Endothelial cell of umbilical vein (primary cell): Measurements from ENCODE around the gene DRC1. TPM values are rescaled to one million over a fixed set of nuclear protein-coding genes. Genes with fewer than 3 reads are reported as not detected.

Source experiments
- Bru-seq: library from RNA; stranded (reverse); fragments of 400-500 nt; gene quantifications from one replicate; lab custom pipeline; 2021; lab: Mats Ljungman, UMichigan
- BruChase-seq, 2 experiments: library from RNA; stranded (reverse); fragments of 400-500 nt; gene quantifications; one replicate each; lab custom pipeline; 2021; lab: Mats Ljungman, UMichigan
- BruUV-seq: library from RNA; stranded (reverse); fragments of 400-500 nt; replicated peaks from 2 replicates; lab custom pipeline; 2021; lab: Mats Ljungman, UMichigan
- CTCF ChIA-PET: fragments of 300-600, 350-600 bp; sonication (Branson Sonifier 250); formaldehyde crosslinking; loops from one replicate; lab custom pipeline; 2021; ENCODE audit warnings: antibody characterized with exemption, inconsistent platforms; lab: Charles Lee
- POLR2A ChIA-PET: fragments of 300-600, 350-600 bp; sonication (Branson Sonifier 250); formaldehyde crosslinking; loops from one replicate; lab custom pipeline; 2021; ENCODE audit warnings: antibody characterized with exemption, inconsistent platforms; lab: Charles Lee
- DNase-seq: peaks from one replicate; pipeline ENCODE4 v3.0.0-alpha.2; 2011; ENCODE audit warnings: low read depth, low spot score
- FAIRE-seq: peaks from 2 replicates; lab custom pipeline; 2011; peaks lifted over from hg19 to GRCh38; lab: Jason Lieb, UNC
- H2AFZ ChIP-seq: 2 replicates; pipeline ENCODE4 v1.6.0; 2012; ENCODE audit warnings: low read depth, low read length, control low read depth, inconsistent platforms
- H3K27ac ChIP-seq: 2 replicates; pipeline ENCODE4 v1.5.1; 2011; ENCODE audit warnings: low read depth, mild to moderate bottlenecking, control low read depth, low read length, moderate library complexity; ENCODE audit not compliant: insufficient read depth
- H3K27me3 ChIP-seq, 2 experiments: 2 replicates each; pipeline versions ENCODE4 v1.6.0 to v1.6.1; 2011; ENCODE audit warnings: low read length in 2 of 2, mixed read lengths in 1 of 2; ENCODE audit not compliant: control insufficient read depth in 2 of 2, insufficient read depth in 2 of 2
- H3K36me3 ChIP-seq, 2 experiments: 2 replicates in 1 of 2; 3 replicates in 1 of 2; pipeline ENCODE4 v1.5.1; 2011; ENCODE audit warnings: low read length in 2 of 2, mild to moderate bottlenecking in 1 of 2, moderate library complexity in 1 of 2; ENCODE audit not compliant: control insufficient read depth in 2 of 2, insufficient read depth in 2 of 2; ENCODE audit errors: extremely low read depth in 1 of 2
- H3K4me1 ChIP-seq: 3 replicates; pipeline ENCODE4 v1.5.1; 2011; ENCODE audit warnings: mild to moderate bottlenecking, low read length; ENCODE audit not compliant: control insufficient read depth, insufficient read depth; ENCODE audit errors: extremely low read depth
- H3K4me2 ChIP-seq: 2 replicates; pipeline ENCODE4 v1.6.1; 2011; ENCODE audit warnings: low read length, control low read depth, mixed read lengths; ENCODE audit not compliant: insufficient read depth
- H3K4me3 ChIP-seq, 3 experiments: fragments of 200-600 bp in 1 of 3; sonication (generic), shearing (Covaris generic) in 1 of 3; replicated peaks in 1 of 3; 2 replicates each; pipeline ENCODE4 v1.5.1; 2011 to 2016; ENCODE audit warnings: control low read depth in 3 of 3, low read length in 3 of 3, mild to moderate bottlenecking in 2 of 3, inconsistent platforms in 1 of 3, low read depth in 1 of 3, moderate library complexity in 1 of 3; ENCODE audit not compliant: insufficient read depth in 1 of 3
- H3K79me2 ChIP-seq: 2 replicates; pipeline ENCODE4 v1.6.0; 2012; ENCODE audit warnings: low read length, inconsistent platforms; ENCODE audit not compliant: control insufficient read depth, insufficient read depth
- H3K9ac ChIP-seq: replicated peaks from 2 replicates; pipeline ENCODE3; 2011; ENCODE audit warnings: low read length, control low read depth; ENCODE audit not compliant: insufficient read depth; ENCODE audit errors: extremely low read depth
- H3K9me1 ChIP-seq: replicated peaks from 3 replicates; pipeline ENCODE4 v1.6.0; 2011; ENCODE audit warnings: mild to moderate bottlenecking, low read length; ENCODE audit not compliant: control insufficient read depth, insufficient read depth; ENCODE audit errors: extremely low read depth
- H3K9me3 ChIP-seq: replicated peaks from 2 replicates; pipeline ENCODE4 v1.5.1; 2012; ENCODE audit warnings: low read length, inconsistent platforms; ENCODE audit not compliant: control insufficient read depth, insufficient read depth
- H4K20me1 ChIP-seq: replicated peaks from 2 replicates; pipeline ENCODE3; 2011; ENCODE audit warnings: mild to moderate bottlenecking, low read length; ENCODE audit not compliant: control insufficient read depth, insufficient read depth; ENCODE audit errors: extremely low read depth
- CTCF ChIP-seq, 2 donors: IDR thresholded peaks; 1 replicate in 1 of 2; 2 replicates in 1 of 2; pipeline ENCODE4 v1.5.1; 2011; ENCODE audit warnings: low read length in 2 of 2, mild to moderate bottlenecking in 2 of 2, moderate library complexity in 2 of 2, control low read depth in 1 of 2, inconsistent platforms in 1 of 2, low read depth in 1 of 2; ENCODE audit not compliant: insufficient read depth in 1 of 2; ENCODE audit errors: extremely low read depth in 1 of 2
- EZH2 ChIP-seq: IDR thresholded peaks from 2 replicates; pipeline ENCODE4 v1.6.1; 2012; ENCODE audit warnings: borderline replicate concordance, low read depth, mild to moderate bottlenecking, moderate library complexity, low read length, inconsistent platforms; ENCODE audit not compliant: severe bottlenecking
- FOS ChIP-seq: IDR thresholded peaks from 2 replicates; pipeline ENCODE4 v1.6.1; 2011; ENCODE audit warnings: mild to moderate bottlenecking, low read length, moderate library complexity, borderline replicate concordance; ENCODE audit not compliant: insufficient read depth
- GATA2 ChIP-seq: IDR thresholded peaks from 2 replicates; pipeline ENCODE4 v1.7.0; 2011; ENCODE audit warnings: low read depth, mild to moderate bottlenecking, moderate library complexity, mixed read lengths, low read length; ENCODE audit not compliant: insufficient read length, insufficient read depth
- MAX ChIP-seq: IDR thresholded peaks from 2 replicates; pipeline ENCODE4 v1.6.1; 2011; ENCODE audit not compliant: insufficient read depth, insufficient read length
- POLR2AphosphoS5 ChIP-seq: IDR thresholded peaks from 2 replicates; pipeline ENCODE4 v1.6.1; 2012; ENCODE audit warnings: low read depth, mild to moderate bottlenecking, control low read depth, low read length, moderate library complexity; ENCODE audit not compliant: insufficient read depth
- dilution Hi-C: fragments of 300-500 bp; cut with MboI; formaldehyde crosslinking; loops from one replicate; pipeline ENCODE4 v1.15.0; 2019; ENCODE audit warnings: low sequenced_read_pairs; ENCODE audit not compliant: extremely low pct_ligation_motif_present
- intact Hi-C: fragments of 100-400 bp; cut with micrococcal nuclease; formaldehyde crosslinking; loops from one replicate; pipeline ENCODE4 v1.10.0; 2022
- long read RNA-seq: library from polyadenylated mRNA; stranded (forward); transcript quantifications from one replicate; pipeline ENCODE4 v2.0.0, GENCODE V29; 2021
- polyA minus RNA-seq, 3 experiments: library from RNA; depleted of rRNA, polyadenylated mRNA; stranded (reverse); fragments of >200 nt; gene quantifications; 1 replicate in 1 of 3; 2 replicates in 2 of 3; pipeline ENCODE4 v1.2.3, GENCODE V29; 2011
- polyA plus RNA-seq, 4 experiments: library from polyadenylated mRNA; depleted of rRNA in 3 of 4; stranded (reverse) in 3 of 4; unstranded in 1 of 4; fragments of >200 nt; gene quantifications; 2 replicates each; pipeline versions ENCODE4 v1.2.1 to v1.2.3, GENCODE V29; 2011 to 2012; ENCODE audit warnings: missing spikeins in 1 of 4
- total RNA-seq: library from RNA; stranded (reverse); gene quantifications from 2 replicates; pipeline ENCODE4 v1.2.3, GENCODE V29; 2021

Gene DRC1
- 0.21 and 0.44 TPM in 2 replicates for total RNA-seq
- polyA plus RNA-seq, result not detected in 2 replicates
- not detected in 2 replicates for polyA plus RNA-seq (2011; cell fraction: cytosol; rRNA removed)
- polyA plus RNA-seq (2011; cell fraction: nucleus; rRNA removed), result not detected in 2 replicates
- not detected in 2 replicates for polyA plus RNA-seq (2012)
- polyA minus RNA-seq, result not detected in 2 replicates
- polyA minus RNA-seq (2011; cell fraction: cytosol; rRNA and poly(A)+ RNA removed), result not detected
- not detected in 2 replicates for polyA minus RNA-seq (2011; cell fraction: nucleus; rRNA and poly(A)+ RNA removed)
- Bru-seq, nascent RNA, result percentile 15 among the genes with signal in this experiment
- BruChase-seq, experiment 1, labeled RNA remaining after a 6-hour chase, result percentile 20 among the genes with signal in this experiment
- percentile 24 among the genes with signal in this experiment for BruChase-seq, experiment 2, labeled RNA remaining after a 2-hour chase
- long read RNA-seq, result 0 reads

- peak; percentile 67 for DNase-seq
- Histone ChIP-seq H3K9me3 (no peaks in the 10 kb centered on the region), H3K4me2 (peak within 1 kb of the TSS; percentile 50), H4K20me1 (no peaks in the 10 kb centered on the region), H3K27ac (no peak within 1 kb of the TSS), H2AFZ (peak within 1 kb of the TSS; percentile 56), H3K79me2 (no peaks in the 10 kb centered on the region), H3K4me1 (peaks cover 2% of the 10 kb centered on the region), H3K36me3 (no peaks in the 10 kb centered on the region), H3K9ac (peak within 1 kb of the TSS; percentile 1), H3K27me3 (no peaks in the 10 kb centered on the region), H3K9me1 (no peaks in the 10 kb centered on the region), H3K4me3 (peak within 1 kb of the TSS in 1 of 3 experiments; percentile 28)
- TF ChIP-seq GATA2 (no peak), FOS (no peak), CTCF (IDR thresholded peaks at IDR 0.05; ENCODE audit: extremely low read depth in 1 of 2, insufficient read depth in 1 of 2, low read depth in 1 of 2, low read length in 2 of 2) (no peak), EZH2 (no peak), MAX (no peak), POLR2AphosphoS5 (no peak)
- BruUV-seq, result no TSS peak
- ChIA-PET CTCF (no interaction called here), POLR2A (no interaction called here)
- dilution Hi-C loops (no loop called here), intact Hi-C loops (no loop called here)
- peak; percentile 91 for FAIRE-seq
Observed at GRCh38 chr2:26401739-26402541, at the start of gene DRC1. Gene DRC1 (plus strand): TSS chr2:26401920. CDS start chr2:26401990, 70 bp downstream.
